Measurements from ENCODE around the gene S100A10. TPM values are rescaled to one million over a fixed set of nuclear protein-coding genes. Genes with fewer than 3 reads are reported as not detected.
A peak's percentile ranks its signal among the peaks of the same experiment; 100 is the strongest.

The S100A10 gene
- total RNA-seq, 1 experiment from 2014 or later = 1,436 TPM

GRCh38 chr1:151972542-151973248 is 21.0 kb downstream of the S100A10 start:
- Histone ChIP-seq H2AFZ (no peak overlapping the region), H3K27me3 (ENCODE audit: insufficient read depth, low read depth) (no peaks in the 10 kb centered on the region), H3K79me2 (ENCODE audit: low read depth) (0 out of 2 replicates have a peak, but pooled peaks cover 5% of the 10 kb centered on the region), H3K9me2 (ENCODE audit: insufficient read depth) (no peaks in the 10 kb centered on the region), H3K36me3 (ENCODE audit: low read depth) (no peaks in the 10 kb centered on the region), H4K20me1 (ENCODE audit: insufficient read depth) (no peaks in the 10 kb centered on the region), H3K4me1 (replicated peaks; ENCODE audit: insufficient read depth) (peaks cover 76% of the 10 kb centered on the region), H3F3A (ENCODE audit: insufficient read depth, low read depth) (peaks cover 37% of the 10 kb centered on the region), H3K9me3 (ENCODE audit: insufficient read depth, low read depth) (no peaks in the 10 kb centered on the region), H3K4me2 (peak overlapping the region; percentile 95), H3K4me3 (peak overlapping the region; percentile 53; the same call in 1 of the 2 replicates), H3K27ac (peak overlapping the region; percentile 98)
- peak; percentile 55 to 95 for DNase-seq
- intact Hi-C loops (cut with micrococcal nuclease; ENCODE audit: unreplicated experiment) = loop anchor here (1.0 to 2.0 kb wide), 3 partner anchors 17 to 52 kb away; no protein-coding TSS in a partner anchor
- POLR2A ChIA-PET (ENCODE audit: unreplicated experiment) = interaction anchor here (0.5 to 1.1 kb wide), 12 partner anchors 16 to 570 kb away, joined by 3 to 24 read pairs (median 6); partner anchors contain the start of gene S100A11
- TF ChIP-seq, protein P1, sequence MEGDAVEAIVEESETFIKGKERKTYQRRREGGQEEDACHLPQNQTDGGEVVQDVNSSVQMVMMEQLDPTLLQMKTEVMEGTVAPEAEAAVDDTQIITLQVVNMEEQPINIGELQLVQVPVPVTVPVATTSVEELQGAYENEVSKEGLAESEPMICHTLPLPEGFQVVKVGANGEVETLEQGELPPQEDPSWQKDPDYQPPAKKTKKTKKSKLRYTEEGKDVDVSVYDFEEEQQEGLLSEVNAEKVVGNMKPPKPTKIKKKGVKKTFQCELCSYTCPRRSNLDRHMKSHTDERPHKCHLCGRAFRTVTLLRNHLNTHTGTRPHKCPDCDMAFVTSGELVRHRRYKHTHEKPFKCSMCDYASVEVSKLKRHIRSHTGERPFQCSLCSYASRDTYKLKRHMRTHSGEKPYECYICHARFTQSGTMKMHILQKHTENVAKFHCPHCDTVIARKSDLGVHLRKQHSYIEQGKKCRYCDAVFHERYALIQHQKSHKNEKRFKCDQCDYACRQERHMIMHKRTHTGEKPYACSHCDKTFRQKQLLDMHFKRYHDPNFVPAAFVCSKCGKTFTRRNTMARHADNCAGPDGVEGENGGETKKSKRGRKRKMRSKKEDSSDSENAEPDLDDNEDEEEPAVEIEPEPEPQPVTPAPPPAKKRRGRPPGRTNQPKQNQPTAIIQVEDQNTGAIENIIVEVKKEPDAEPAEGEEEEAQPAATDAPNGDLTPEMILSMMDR (conservative IDR thresholded peaks at IDR 0.05) = no peak
- BruUV-seq (replicated peaks) = TSS peak; percentile 91
- CTCF ChIA-PET = interaction anchor here (0.8 kb wide), 1 partner anchor 10 kb away, joined by 3 read pairs; no protein-coding TSS in a partner anchor

- BruUV-seq (replicated peaks) = no TSS peak
Observed at GRCh38 chr1:151970626-151971025, 23.0 kb downstream of the S100A10 start.

DNA sequence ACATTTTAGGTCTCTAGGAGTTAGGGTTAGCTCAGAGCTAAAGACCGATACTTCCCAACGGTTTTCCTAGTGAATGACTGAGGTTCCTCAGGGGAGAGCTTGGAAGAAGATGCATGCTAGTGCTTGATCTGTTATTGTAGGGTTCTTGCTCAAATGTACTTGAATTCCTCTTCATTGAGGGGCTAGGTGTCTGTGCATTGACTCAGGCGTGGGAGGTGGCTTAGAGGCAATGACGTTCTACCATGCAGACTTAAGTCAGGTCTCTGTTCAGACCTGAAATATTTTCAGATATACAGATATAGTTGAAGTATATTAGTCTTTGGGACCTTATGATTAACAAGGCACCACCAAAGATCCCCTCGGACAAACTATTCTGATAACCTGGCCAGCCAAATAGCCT is 23.5 kb downstream of the S100A10 start:
- Histone ChIP-seq H3K79me2 (ENCODE audit: low read depth) (0 out of 2 replicates have a peak, but pooled peaks cover 5% of the 10 kb centered on the region), H3F3A (ENCODE audit: insufficient read depth, low read depth) (peaks cover 29% of the 10 kb centered on the region), H3K27me3 (ENCODE audit: insufficient read depth, low read depth) (no peaks in the 10 kb centered on the region), H3K36me3 (ENCODE audit: low read depth) (no peaks in the 10 kb centered on the region), H3K9me2 (ENCODE audit: insufficient read depth) (no peaks in the 10 kb centered on the region), H3K4me2 (peak overlapping the region; percentile 18; the same call in 1 of the 2 replicates), H4K20me1 (ENCODE audit: insufficient read depth) (no peaks in the 10 kb centered on the region), H3K4me1 (replicated peaks; ENCODE audit: insufficient read depth) (peaks cover 65% of the 10 kb centered on the region), H3K27ac (no peak overlapping the region), H3K9me3 (ENCODE audit: insufficient read depth, low read depth) (no peaks in the 10 kb centered on the region), H3K4me3 (no peak overlapping the region), H2AFZ (no peak overlapping the region)
- intact Hi-C loops (cut with micrococcal nuclease; ENCODE audit: unreplicated experiment) = no loop called here
- no peak for DNase-seq
- no peak for TF ChIP-seq EZH2 (IDR thresholded peaks at IDR 0.05; ENCODE audit: low read depth)
- TF ChIP-seq, protein P1 (conservative IDR thresholded peaks at IDR 0.05) = no peak
- ChIA-PET POLR2A (ENCODE audit: unreplicated experiment) (interaction anchor here (0.6 to 1.4 kb wide), 7 partner anchors 13 to 689 kb away, joined by 3 to 15 read pairs (median 8); no protein-coding TSS in a partner anchor), CTCF (interaction anchor here (0.6 to 1.4 kb wide), 5 partner anchors 29 to 400 kb away, joined by 3 to 12 read pairs (median 4); no protein-coding TSS in a partner anchor)
- BruUV-seq (replicated peaks) = no TSS peak

More at GRCh38 chr1:151970626-151971025, 23.0 kb downstream of the S100A10 start:
- intact Hi-C loops (cut with micrococcal nuclease; ENCODE audit: unreplicated experiment) = no loop called here
- no peaks in the 10 kb centered on the region for H3K9me3 ChIP-seq (ENCODE audit: insufficient read depth, low read depth)
- POLR2A ChIA-PET (ENCODE audit: unreplicated experiment) = interaction anchor here (0.6 to 1.4 kb wide), 8 partner anchors 14 to 689 kb away, joined by 3 to 15 read pairs (median 7); no protein-coding TSS in a partner anchor
- H4K20me1 ChIP-seq (ENCODE audit: insufficient read depth) = no peaks in the 10 kb centered on the region
- no peak overlapping the region for H3K4me3 ChIP-seq
- H3K27me3 ChIP-seq (ENCODE audit: insufficient read depth, low read depth) = no peaks in the 10 kb centered on the region
- peak in 1 of 2 experiments; percentile 47 for DNase-seq
- H3K36me3 ChIP-seq (ENCODE audit: low read depth) = no peaks in the 10 kb centered on the region
- H2AFZ ChIP-seq = no peak overlapping the region
- peaks cover 65% of the 10 kb centered on the region for H3K4me1 ChIP-seq (replicated peaks; ENCODE audit: insufficient read depth)
- no peak overlapping the region for H3K27ac ChIP-seq
- H3K9me2 ChIP-seq (ENCODE audit: insufficient read depth) = no peaks in the 10 kb centered on the region
- peak overlapping the region; percentile 18; the same call in 1 of the 2 replicates for H3K4me2 ChIP-seq
- peaks cover 29% of the 10 kb centered on the region for H3F3A ChIP-seq (ENCODE audit: insufficient read depth, low read depth)
- 0 out of 2 replicates have a peak, but pooled peaks cover 5% of the 10 kb centered on the region for H3K79me2 ChIP-seq (ENCODE audit: low read depth)
- no peak for TF ChIP-seq EZH2 (IDR thresholded peaks at IDR 0.05; ENCODE audit: low read depth)
- TF ChIP-seq, protein P1 (conservative IDR thresholded peaks at IDR 0.05) = no peak
- CTCF ChIA-PET = interaction anchor here (0.6 to 1.4 kb wide), 6 partner anchors 13 to 401 kb away, joined by 3 to 12 read pairs (median 5); no protein-coding TSS in a partner anchor

All from PC-9 (cell line).